ENCODE measurements around the gene C11orf86.
A peak's percentile ranks its signal among the peaks of the same experiment; 100 is the strongest.

C11orf86 gene

GRCh38 chr11:67013511-67014045, 38.5 kb downstream of the C11orf86 start:
- Histone ChIP-seq H3K4me1 (ENCODE audit: insufficient read depth, low read length) (peaks cover 7% of the 10 kb centered on the region; the same call in 1 of the 2 replicates), H3K4me3 (ENCODE audit: low read length) (no peak overlapping the region), H3K9me3 (ENCODE audit: insufficient read depth, low read depth, low read length) (no peaks in the 10 kb centered on the region), H3K27me3 (ENCODE audit: insufficient read depth, low read length) (no peaks in the 10 kb centered on the region), H3K36me3 (ENCODE audit: insufficient read depth, low read length) (peaks cover 2% of the 10 kb centered on the region; the same call in 1 of the 2 replicates), H3K9ac (ENCODE audit: low read depth, low read length) (no peak overlapping the region), H3K27ac (ENCODE audit: low read depth, low read length) (no peak overlapping the region)
- WGBS = 91% methylated on average over 11 of the region's 11 CpGs

- H3K27ac ChIP-seq (ENCODE audit: low read depth, low read length) = no peak overlapping the region
- H3K9me3 ChIP-seq (ENCODE audit: insufficient read depth, low read depth, low read length) = no peaks in the 10 kb centered on the region
- WGBS = 95% methylated on average over 7 of the region's 7 CpGs
- H3K27me3 ChIP-seq (ENCODE audit: insufficient read depth, low read length) = no peaks in the 10 kb centered on the region
- H3K36me3 ChIP-seq (ENCODE audit: insufficient read depth, low read length) = peaks cover 2% of the 10 kb centered on the region; the same call in 1 of the 2 replicates
- no peak overlapping the region for H3K9ac ChIP-seq (ENCODE audit: low read depth, low read length)
- no peak overlapping the region for H3K4me3 ChIP-seq (ENCODE audit: low read length)
- peaks cover 7% of the 10 kb centered on the region; the same call in 1 of the 2 replicates for H3K4me1 ChIP-seq (ENCODE audit: insufficient read depth, low read length)
These were observed 39.2 kb downstream of the C11orf86 start for GRCh38 chr11:67014343-67014742.

GRCh38 chr11:67015048-67015447, 39.9 kb downstream of the C11orf86 start:
- peaks cover 7% of the 10 kb centered on the region; the same call in 1 of the 2 replicates for H3K4me1 ChIP-seq (ENCODE audit: insufficient read depth, low read length)
- peaks cover 2% of the 10 kb centered on the region; the same call in 1 of the 2 replicates for H3K36me3 ChIP-seq (ENCODE audit: insufficient read depth, low read length)
- H3K9ac ChIP-seq (ENCODE audit: low read depth, low read length) = no peak overlapping the region
- H3K9me3 ChIP-seq (ENCODE audit: insufficient read depth, low read depth, low read length) = no peaks in the 10 kb centered on the region
- H3K27me3 ChIP-seq (ENCODE audit: insufficient read depth, low read length) = no peaks in the 10 kb centered on the region
- no peak overlapping the region for H3K27ac ChIP-seq (ENCODE audit: low read depth, low read length)
- WGBS = 90% methylated on average over 8 of the region's 8 CpGs
- H3K4me3 ChIP-seq (ENCODE audit: low read length) = no peak overlapping the region

- H3K9ac ChIP-seq (ENCODE audit: low read depth, low read length) = no peak overlapping the region
- 90% methylated on average over 5 of the region's 5 CpGs for WGBS
- no peak overlapping the region for H3K27ac ChIP-seq (ENCODE audit: low read depth, low read length)
- H3K27me3 ChIP-seq (ENCODE audit: insufficient read depth, low read length) = no peaks in the 10 kb centered on the region
- peaks cover 7% of the 10 kb centered on the region; the same call in 1 of the 2 replicates for H3K4me1 ChIP-seq (ENCODE audit: insufficient read depth, low read length)
- no peak overlapping the region for H3K4me3 ChIP-seq (ENCODE audit: low read length)
- no peaks in the 10 kb centered on the region for H3K9me3 ChIP-seq (ENCODE audit: insufficient read depth, low read depth, low read length)
- peaks cover 2% of the 10 kb centered on the region; the same call in 1 of the 2 replicates for H3K36me3 ChIP-seq (ENCODE audit: insufficient read depth, low read length)
These were observed 41.4 kb downstream of the C11orf86 start for GRCh38 chr11:67016550-67016949.

GRCh38 chr11:67020949-67021348, 45.8 kb downstream of the C11orf86 start:
- Histone ChIP-seq H3K9me3 (ENCODE audit: insufficient read depth, low read depth, low read length) (no peaks in the 10 kb centered on the region), H3K4me1 (ENCODE audit: insufficient read depth, low read length) (no peaks in the 10 kb centered on the region), H3K36me3 (ENCODE audit: insufficient read depth, low read length) (no peaks in the 10 kb centered on the region), H3K4me3 (ENCODE audit: low read length) (no peak overlapping the region), H3K27me3 (ENCODE audit: insufficient read depth, low read length) (peaks cover 33% of the 10 kb centered on the region), H3K9ac (ENCODE audit: low read depth, low read length) (no peak overlapping the region), H3K27ac (ENCODE audit: low read depth, low read length) (no peak overlapping the region)
- WGBS = 97% methylated on average over 6 of the region's 6 CpGs

- Histone ChIP-seq H3K9me3 (ENCODE audit: insufficient read depth, low read depth, low read length) (no peaks in the 10 kb centered on the region), H3K4me3 (ENCODE audit: low read length) (peak overlapping the region; percentile 56), H3K27me3 (ENCODE audit: insufficient read depth, low read length) (peaks cover 33% of the 10 kb centered on the region), H3K27ac (ENCODE audit: low read depth, low read length) (no peak overlapping the region), H3K36me3 (ENCODE audit: insufficient read depth, low read length) (no peaks in the 10 kb centered on the region), H3K9ac (ENCODE audit: low read depth, low read length) (no peak overlapping the region; the same call in 1 of the 2 replicates), H3K4me1 (ENCODE audit: insufficient read depth, low read length) (no peaks in the 10 kb centered on the region)
- 44% methylated on average over 20 of the region's 20 CpGs for WGBS
These were observed 47.3 kb downstream of the C11orf86 start for GRCh38 chr11:67022341-67022933.

- peak within 1 kb of the TSS; percentile 56 for H3K4me3 ChIP-seq (ENCODE audit: low read length)
- H3K9me3 ChIP-seq (ENCODE audit: insufficient read depth, low read depth, low read length) = no peaks in the 10 kb centered on the region
- H3K36me3 ChIP-seq (ENCODE audit: insufficient read depth, low read length) = no peaks in the 10 kb centered on the region
- 2% methylated on average over 118 of the region's 118 CpGs for WGBS
- peak within 1 kb of the TSS; percentile 44; the same call in 1 of the 2 replicates for H3K9ac ChIP-seq (ENCODE audit: low read depth, low read length)
- H3K27ac ChIP-seq (ENCODE audit: low read depth, low read length) = no peak within 1 kb of the TSS
- H3K27me3 ChIP-seq (ENCODE audit: insufficient read depth, low read length) = peaks cover 33% of the 10 kb centered on the region
- no peaks in the 10 kb centered on the region for H3K4me1 ChIP-seq (ENCODE audit: insufficient read depth, low read length)
These were observed 48.2 kb downstream of the C11orf86 start, which contains the start of gene SYT12 for GRCh38 chr11:67022961-67023956. Gene SYT12 (plus strand): TSS chr11:67023134. CDS start chr11:67030145, 7,011 bp downstream.

- Histone ChIP-seq H3K27ac (ENCODE audit: low read depth, low read length) (no peak overlapping the region), H3K36me3 (ENCODE audit: insufficient read depth, low read length) (no peaks in the 10 kb centered on the region), H3K4me3 (ENCODE audit: low read length) (peak overlapping the region; percentile 56), H3K27me3 (ENCODE audit: insufficient read depth, low read length) (peaks cover 33% of the 10 kb centered on the region), H3K9me3 (ENCODE audit: insufficient read depth, low read depth, low read length) (no peaks in the 10 kb centered on the region), H3K9ac (ENCODE audit: low read depth, low read length) (peak overlapping the region; percentile 44; the same call in 1 of the 2 replicates), H3K4me1 (ENCODE audit: insufficient read depth, low read length) (no peaks in the 10 kb centered on the region; the same call in 1 of the 2 replicates)
- 48% methylated on average over 6 of the region's 6 CpGs for WGBS
These were observed 48.9 kb downstream of the C11orf86 start for GRCh38 chr11:67023957-67024353.

GRCh38 chr11:67024410-67024809, 49.3 kb downstream of the C11orf86 start:
- Histone ChIP-seq H3K9me3 (ENCODE audit: insufficient read depth, low read depth, low read length) (no peaks in the 10 kb centered on the region), H3K9ac (ENCODE audit: low read depth, low read length) (no peak overlapping the region), H3K27me3 (ENCODE audit: insufficient read depth, low read length) (peaks cover 33% of the 10 kb centered on the region), H3K4me3 (ENCODE audit: low read length) (no peak overlapping the region), H3K4me1 (ENCODE audit: insufficient read depth, low read length) (no peaks in the 10 kb centered on the region; the same call in 1 of the 2 replicates), H3K36me3 (ENCODE audit: insufficient read depth, low read length) (no peaks in the 10 kb centered on the region), H3K27ac (ENCODE audit: low read depth, low read length) (no peak overlapping the region)
- 79% methylated on average over 5 of the region's 5 CpGs for WGBS

- no peak overlapping the region for H3K4me3 ChIP-seq (ENCODE audit: low read length)
- peaks cover 33% of the 10 kb centered on the region for H3K27me3 ChIP-seq (ENCODE audit: insufficient read depth, low read length)
- H3K36me3 ChIP-seq (ENCODE audit: insufficient read depth, low read length) = no peaks in the 10 kb centered on the region
- H3K9ac ChIP-seq (ENCODE audit: low read depth, low read length) = no peak overlapping the region
- no peaks in the 10 kb centered on the region for H3K9me3 ChIP-seq (ENCODE audit: insufficient read depth, low read depth, low read length)
- H3K27ac ChIP-seq (ENCODE audit: low read depth, low read length) = no peak overlapping the region
- WGBS = 92% methylated on average over 1 of the region's 1 CpG
- H3K4me1 ChIP-seq (ENCODE audit: insufficient read depth, low read length) = no peaks in the 10 kb centered on the region; the same call in 1 of the 2 replicates
These were observed 49.9 kb downstream of the C11orf86 start for GRCh38 chr11:67024966-67025365.

Measured in HUES64 (cell line).